Measurements from ENCODE around the gene ZSWIM7. TPM values are rescaled to one million over a fixed set of nuclear protein-coding genes. Genes with fewer than 3 reads are reported as not detected.

The ZSWIM7 gene
- total RNA-seq, 1 experiment from 2014 or later: 19.1 TPM

GRCh38 chr17:15957608-15958307 is 41.7 kb downstream of the ZSWIM7 start:
- H3K9me2 ChIP-seq (ENCODE audit: insufficient read depth): no peaks in the 10 kb centered on the region
- peak; percentile 34 to 71 for DNase-seq
- no peaks in the 10 kb centered on the region for H4K20me1 ChIP-seq (ENCODE audit: insufficient read depth)
- H3K4me1 ChIP-seq (replicated peaks; ENCODE audit: insufficient read depth): peaks cover 65% of the 10 kb centered on the region
- TSS peak; percentile 62 for BruUV-seq (replicated peaks)
- H3K4me2 ChIP-seq: peak overlapping the region; percentile 80; the same call in 1 of the 2 replicates
- H3K4me3 ChIP-seq: no peak overlapping the region
- no peaks in the 10 kb centered on the region for H3K27me3 ChIP-seq (ENCODE audit: insufficient read depth, low read depth)
- H3K79me2 ChIP-seq (ENCODE audit: low read depth): peaks cover 90% of the 10 kb centered on the region
- no peak overlapping the region for H2AFZ ChIP-seq
- H3F3A ChIP-seq (ENCODE audit: insufficient read depth, low read depth): peaks cover 68% of the 10 kb centered on the region
- ChIA-PET CTCF (interaction anchor here (0.7 to 1.6 kb wide), 3 partner anchors 9 to 83 kb away, joined by 3 to 5 read pairs (median 3); partner anchors contain the start of gene ADORA2B), POLR2A (ENCODE audit: unreplicated experiment) (interaction anchor here (0.5 to 0.8 kb wide), 2 partner anchors 13 to 481 kb away, joined by 3 to 6 read pairs; no protein-coding TSS in a partner anchor)
- H3K36me3 ChIP-seq (ENCODE audit: low read depth): no peaks in the 10 kb centered on the region
- intact Hi-C loops (cut with micrococcal nuclease; ENCODE audit: unreplicated experiment): loop anchor here (1.0 to 5.0 kb wide), 5 partner anchors 9 to 330 kb away; no protein-coding TSS in a partner anchor
- no peak for TF ChIP-seq EZH2 (IDR thresholded peaks at IDR 0.05; ENCODE audit: low read depth)
- no peak for TF ChIP-seq CTCF (conservative IDR thresholded peaks at IDR 0.05)
- peak overlapping the region; percentile 99 for H3K27ac ChIP-seq
- no peaks in the 10 kb centered on the region for H3K9me3 ChIP-seq (ENCODE audit: insufficient read depth, low read depth)

GRCh38 chr17:15957206-15957605 is 42.3 kb downstream of the ZSWIM7 start:
- Histone ChIP-seq H3K27me3 (ENCODE audit: insufficient read depth, low read depth) (no peaks in the 10 kb centered on the region), H3F3A (ENCODE audit: insufficient read depth, low read depth) (peaks cover 66% of the 10 kb centered on the region), H3K27ac (peak overlapping the region; percentile 99), H3K79me2 (ENCODE audit: low read depth) (peaks cover 90% of the 10 kb centered on the region), H3K4me2 (peak overlapping the region; percentile 50), H3K36me3 (ENCODE audit: low read depth) (no peaks in the 10 kb centered on the region), H3K9me3 (ENCODE audit: insufficient read depth, low read depth) (no peaks in the 10 kb centered on the region), H2AFZ (no peak overlapping the region), H4K20me1 (ENCODE audit: insufficient read depth) (no peaks in the 10 kb centered on the region), H3K9me2 (ENCODE audit: insufficient read depth) (no peaks in the 10 kb centered on the region), H3K4me3 (no peak overlapping the region), H3K4me1 (replicated peaks; ENCODE audit: insufficient read depth) (peaks cover 60% of the 10 kb centered on the region)
- CTCF ChIA-PET: interaction anchor here (0.7 to 1.6 kb wide), 3 partner anchors 8 to 83 kb away, joined by 3 to 5 read pairs (median 3); partner anchors contain the start of gene ADORA2B
- TF ChIP-seq CTCF (conservative IDR thresholded peaks at IDR 0.05) (no peak), EZH2 (IDR thresholded peaks at IDR 0.05; ENCODE audit: low read depth) (no peak)
- peak; percentile 66 to 80 for DNase-seq
- BruUV-seq (replicated peaks): TSS peak; percentile 75
- intact Hi-C loops (cut with micrococcal nuclease; ENCODE audit: unreplicated experiment): loop anchor here (1.0 to 5.0 kb wide), 4 partner anchors 9 to 330 kb away; no protein-coding TSS in a partner anchor
- POLR2A ChIA-PET (ENCODE audit: unreplicated experiment): no interaction called here

GRCh38 chr17:15955793-15956541 is 43.5 kb downstream of the ZSWIM7 start:
- H2AFZ ChIP-seq: no peak overlapping the region
- no peaks in the 10 kb centered on the region for H3K27me3 ChIP-seq (ENCODE audit: insufficient read depth, low read depth)
- no peak overlapping the region for H3K4me3 ChIP-seq
- DNase-seq: no peak
- no peaks in the 10 kb centered on the region for H4K20me1 ChIP-seq (ENCODE audit: insufficient read depth)
- H3F3A ChIP-seq (ENCODE audit: insufficient read depth, low read depth): peaks cover 65% of the 10 kb centered on the region
- CTCF ChIA-PET: no interaction called here
- POLR2A ChIA-PET (ENCODE audit: unreplicated experiment): no interaction called here
- intact Hi-C loops (cut with micrococcal nuclease; ENCODE audit: unreplicated experiment): loop anchor here (2.0 to 5.0 kb wide), 2 partner anchors 27 to 331 kb away; no protein-coding TSS in a partner anchor
- H3K79me2 ChIP-seq (ENCODE audit: low read depth): peaks cover 90% of the 10 kb centered on the region
- H3K9me2 ChIP-seq (ENCODE audit: insufficient read depth): no peaks in the 10 kb centered on the region
- peaks cover 56% of the 10 kb centered on the region for H3K4me1 ChIP-seq (replicated peaks; ENCODE audit: insufficient read depth)
- H3K36me3 ChIP-seq (ENCODE audit: low read depth): no peaks in the 10 kb centered on the region
- TF ChIP-seq EZH2 (IDR thresholded peaks at IDR 0.05; ENCODE audit: low read depth) (no peak), CTCF (conservative IDR thresholded peaks at IDR 0.05) (no peak)
- H3K4me2 ChIP-seq: no peak overlapping the region
- peak overlapping the region; percentile 99 for H3K27ac ChIP-seq
- no TSS peak for BruUV-seq (replicated peaks)
- H3K9me3 ChIP-seq (ENCODE audit: insufficient read depth, low read depth): no peaks in the 10 kb centered on the region
